Stimulated activated CD4-positive, alpha-beta T cell treated with anti-CD3 and anti-CD28 coated beads, Interleukin-4, amount 100 ng/mL, for 48 hours (primary cell): ENCODE results near the gene RPTOR.
"Not testable (repeated sequence)": the region's sequence is repeated elsewhere in the genome, so short reads cannot be mapped to it uniquely, and the experiment has no call there.

Experiments
- DNase-seq, 2 donors: peaks; one replicate each; pipeline ENCODE4 v3.0.0-alpha.2; 2020; ENCODE audit warnings: low read depth in 2 of 2

RPTOR gene

GRCh38 chr17:80781807-80782277 lies 237.2 kb downstream of the RPTOR start:
- DNase-seq = no peak

- no peak for DNase-seq
These were observed 238.1 kb downstream of the RPTOR start for GRCh38 chr17:80782536-80783427.

- no peak for DNase-seq
These were observed 238.8 kb downstream of the RPTOR start for GRCh38 chr17:80783486-80783885.

- DNase-seq = no peak
These were observed 239.3 kb downstream of the RPTOR start for GRCh38 chr17:80783971-80784370.

GRCh38 chr17:80785477-80786178 lies 241.0 kb downstream of the RPTOR start:
- peak; percentile 39 to 52 for DNase-seq

GRCh38 chr17:80786470-80786869 lies 241.8 kb downstream of the RPTOR start:
- DNase-seq = no peak

- no peak for DNase-seq
These were observed 242.2 kb downstream of the RPTOR start for GRCh38 chr17:80786887-80787286.

- DNase-seq = no peak
These were observed 243.2 kb downstream of the RPTOR start for GRCh38 chr17:80787881-80788280.

GRCh38 chr17:80789356-80789902 lies 244.8 kb downstream of the RPTOR start:
- no peak for DNase-seq

GRCh38 chr17:80790021-80790765 lies 245.6 kb downstream of the RPTOR start:
- no peak for DNase-seq

- DNase-seq = no peak
These were observed 246.5 kb downstream of the RPTOR start for GRCh38 chr17:80790981-80791742.

GRCh38 chr17:80791758-80792284 lies 247.2 kb downstream of the RPTOR start:
- peak in 1 of 2 donors; percentile 67 for DNase-seq

GRCh38 chr17:80792373-80792781 lies 247.7 kb downstream of the RPTOR start:
- DNase-seq = no peak

- no peak for DNase-seq
These were observed 248.8 kb downstream of the RPTOR start for GRCh38 chr17:80793421-80793820.

- no peak for DNase-seq
These were observed 249.2 kb downstream of the RPTOR start for GRCh38 chr17:80793851-80794267.

GRCh38 chr17:80794281-80795089 lies 249.8 kb downstream of the RPTOR start:
- DNase-seq = no peak

GRCh38 chr17:80795090-80795580 lies 250.5 kb downstream of the RPTOR start:
- no peak for DNase-seq

GRCh38 chr17:80795754-80796153 lies 251.1 kb downstream of the RPTOR start:
- DNase-seq = no peak

- DNase-seq = no peak
These were observed 251.8 kb downstream of the RPTOR start for GRCh38 chr17:80796430-80796861.

- DNase-seq = not testable (repeated sequence)
These were observed 252.6 kb downstream of the RPTOR start for GRCh38 chr17:80797222-80797621.
